GM23338 (cell line): Measurements from ENCODE around the gene AADACL3. TPM values are rescaled to one million over a fixed set of nuclear protein-coding genes. Genes with fewer than 3 reads are reported as not detected.
A peak's percentile ranks its signal among the peaks of the same experiment; 100 is the strongest.

ENCODE experiments used
- ATAC-seq: fragments of 200-7000 bp; cut with Tn5 transposase; 3 replicates; pipeline ENCODE4 v1.9.1; 2020
- DNase-seq: peaks from one replicate; pipeline ENCODE4 v3.0.0-alpha.2; 2015; ENCODE audit warnings: low spot score
- H2AFZ ChIP-seq: fragments of 200-600 bp; sonication (generic); 2 replicates; pipeline ENCODE4 v1.8.0; 2016; ENCODE audit warnings: antibody characterized with exemption, mild to moderate bottlenecking, moderate library complexity
- H3F3A ChIP-seq: fragments of 200-600 bp; sonication (generic); replicated peaks from 2 replicates; pipeline ENCODE4 v1.8.0; 2017; ENCODE audit warnings: antibody characterized with exemption, mixed run types, low read depth
- H3K27ac ChIP-seq: fragments of 200-600 bp; sonication (generic); 2 replicates; pipeline ENCODE4 v1.6.1; 2016; ENCODE audit warnings: low read depth
- H3K27me3 ChIP-seq: fragments of 200-600 bp; sonication (generic); 2 replicates; pipeline ENCODE4 v1.8.0; 2016; ENCODE audit warnings: mild to moderate bottlenecking, mixed run types, moderate library complexity; ENCODE audit not compliant: insufficient read depth
- H3K36me3 ChIP-seq: fragments of 200-600 bp; sonication (generic); 2 replicates; pipeline ENCODE4 v1.8.0; 2016; ENCODE audit warnings: mild to moderate bottlenecking; ENCODE audit not compliant: insufficient read depth
- H3K4me1 ChIP-seq: fragments of 200-600 bp; sonication (generic); 2 replicates; pipeline ENCODE4 v1.8.0; 2016; ENCODE audit warnings: mild to moderate bottlenecking, moderate library complexity; ENCODE audit not compliant: insufficient read depth
- H3K4me2 ChIP-seq: fragments of 200-600 bp; sonication (generic); 2 replicates; pipeline ENCODE4 v1.7.1; 2017; ENCODE audit warnings: mixed run types
- H3K4me3 ChIP-seq: fragments of 200-600 bp; sonication (generic); 2 replicates; pipeline ENCODE4 v1.6.1; 2016; ENCODE audit warnings: mixed run types
- H3K79me2 ChIP-seq: fragments of 200-600 bp; sonication (generic); replicated peaks from 2 replicates; pipeline ENCODE4 v1.8.0; 2017; ENCODE audit warnings: mild to moderate bottlenecking; ENCODE audit not compliant: insufficient read depth
- H3K9me2 ChIP-seq: fragments of 200-600 bp; sonication (generic); 2 replicates; pipeline ENCODE4 v1.8.0; 2017; ENCODE audit not compliant: insufficient read depth
- H4K20me1 ChIP-seq: fragments of 200-600 bp; sonication (generic); replicated peaks from 2 replicates; pipeline ENCODE4 v1.8.0; 2017; ENCODE audit warnings: mild to moderate bottlenecking; ENCODE audit not compliant: insufficient read depth
- H3K27ac Mint-ChIP-seq: 2 replicates; pipeline ENCODE4 v1.8.0; 2020; ENCODE audit warnings: inconsistent platforms, mild to moderate bottlenecking, moderate library complexity, mixed read lengths
- H3K27me3 Mint-ChIP-seq: 3 replicates; pipeline ENCODE4 v1.8.0; 2022; ENCODE audit warnings: low read depth, mild to moderate bottlenecking, moderate library complexity, mixed read lengths, inconsistent platforms; ENCODE audit not compliant: insufficient read depth, poor library complexity
- H3K36me3 Mint-ChIP-seq: 3 replicates; pipeline ENCODE4 v1.8.0; 2021; ENCODE audit warnings: low read depth, mild to moderate bottlenecking, inconsistent platforms, moderate library complexity, mixed read lengths
- H3K4me1 Mint-ChIP-seq: 3 replicates; pipeline ENCODE4 v1.8.0; 2020; ENCODE audit warnings: mild to moderate bottlenecking, inconsistent platforms, mixed read lengths
- H3K4me3 Mint-ChIP-seq: 3 replicates; pipeline ENCODE4 v1.8.0; 2021; ENCODE audit warnings: moderate library complexity, mild to moderate bottlenecking, inconsistent platforms, mixed read lengths
- H3K9me3 Mint-ChIP-seq: 3 replicates; pipeline ENCODE4 v1.8.0; 2020; ENCODE audit warnings: moderate library complexity, mild to moderate bottlenecking, inconsistent platforms, mixed read lengths
- CREB1 ChIP-seq: fragments of 250-450 bp; sonication (Bioruptor Pico); IDR thresholded peaks from 2 replicates; pipeline ENCODE4 v1.5.0; 2020; ENCODE audit warnings: low read depth, mild to moderate bottlenecking, moderate library complexity
- EZH2phosphoT487 ChIP-seq: fragments of 200-600 bp; sonication (generic); IDR thresholded peaks from one replicate; pipeline ENCODE4 v1.8.1; 2018; ENCODE audit warnings: antibody characterized with exemption; ENCODE audit not compliant: unreplicated experiment
- JUNB ChIP-seq: IDR thresholded peaks from one replicate; pipeline ENCODE4 v1.6.1; 2016; ENCODE audit warnings: antibody characterized with exemption; ENCODE audit not compliant: unreplicated experiment
- NANOG ChIP-seq: IDR thresholded peaks from 2 replicates; pipeline ENCODE4 v1.6.1; 2016; ENCODE audit warnings: antibody characterized with exemption, borderline replicate concordance
- POLR2AphosphoS5 ChIP-seq: IDR thresholded peaks from 2 replicates; pipeline ENCODE4 v1.6.1; 2016; ENCODE audit warnings: antibody characterized with exemption, low read depth
- ZNF114 ChIP-seq: fragments of 250-450 bp; sonication (Bioruptor Pico); IDR thresholded peaks from 2 replicates; pipeline ENCODE4 v1.5.0; 2020; ENCODE audit warnings: mild to moderate bottlenecking, moderate library complexity
- ZNF331 ChIP-seq: fragments of 250-450 bp; sonication (Bioruptor Pico); IDR thresholded peaks from 2 replicates; pipeline ENCODE4 v1.5.0; 2020; ENCODE audit warnings: low read depth, mild to moderate bottlenecking, moderate library complexity
- ZNF462 ChIP-seq: fragments of 250-450 bp; sonication (Bioruptor Pico); IDR thresholded peaks from 2 replicates; pipeline ENCODE4 v1.5.0; 2020; ENCODE audit warnings: mild to moderate bottlenecking, moderate library complexity
- polyA plus RNA-seq: library from polyadenylated mRNA; unstranded; fragments of >200 nt; fragmentation: Nextera tagmentation; extraction: Ambion mirVana; gene quantifications from 2 replicates; pipeline ENCODE4 v1.2.1, GENCODE V29; 2016
- total RNA-seq: library from RNA; depleted of rRNA; stranded (reverse); fragments of >200 nt; shearing (Covaris generic); gene quantifications from 2 replicates; pipeline ENCODE4 v1.2.3, GENCODE V29; 2014
- TF ChIP-seq, protein P1 (sequence below), 2 experiments: fragments of 200-600 bp in 1 of 2; sonication (generic) in 1 of 2; conservative IDR thresholded peaks; 2 replicates each; pipeline versions ENCODE4 v1.5.1 to v1.6.1; 2016 to 2017; ENCODE audit warnings: antibody characterized with exemption in 2 of 2, low read depth in 2 of 2, mild to moderate bottlenecking in 2 of 2, moderate library complexity in 1 of 2
- TF ChIP-seq, protein P2 (sequence below): IDR thresholded peaks from one replicate; pipeline ENCODE4 v1.6.1; 2018; ENCODE audit warnings: antibody characterized with exemption; ENCODE audit not compliant: unreplicated experiment

AADACL3 gene
- total and polyA plus RNA-seq, 2 experiments from 2014 or later: 0.47 to 1.5 TPM

GRCh38 chr1:12734651-12735050, 18.7 kb downstream of the AADACL3 start:
- Histone ChIP-seq H3K27me3 (no peaks in the 10 kb centered on the region), H2AFZ (peak overlapping the region; percentile 2; the same call in 1 of the 2 replicates), H3K27ac (no peak overlapping the region), H3K79me2 (no peaks in the 10 kb centered on the region), H3K4me2 (no peak overlapping the region), H4K20me1 (no peaks in the 10 kb centered on the region), H3K4me1 (no peaks in the 10 kb centered on the region), H3K9me2 (peaks cover 7% of the 10 kb centered on the region; the same call in 1 of the 2 replicates), H3K36me3 (no peaks in the 10 kb centered on the region), H3F3A (no peaks in the 10 kb centered on the region), H3K4me3 (no peak overlapping the region)
- peaks cover 6% of the 10 kb centered on the region; the same call in 2 of the 3 replicates for H3K36me3 Mint-ChIP-seq
- H3K4me1 Mint-ChIP-seq: peaks cover 2% of the 10 kb centered on the region; the same call in 1 of the 3 replicates
- H3K9me3 Mint-ChIP-seq: peaks cover 16% of the 10 kb centered on the region; the same call in 2 of the 3 replicates
- TF ChIP-seq JUNB (no peak), POLR2AphosphoS5 (no peak), ZNF114 (CRISPR knock-in tag) (no peak), ZNF462 (CRISPR knock-in tag) (no peak), ZNF331 (CRISPR knock-in tag) (no peak), CREB1 (CRISPR knock-in tag) (no peak), NANOG (no peak), EZH2phosphoT487 (no peak)
- TF ChIP-seq, protein P1, sequence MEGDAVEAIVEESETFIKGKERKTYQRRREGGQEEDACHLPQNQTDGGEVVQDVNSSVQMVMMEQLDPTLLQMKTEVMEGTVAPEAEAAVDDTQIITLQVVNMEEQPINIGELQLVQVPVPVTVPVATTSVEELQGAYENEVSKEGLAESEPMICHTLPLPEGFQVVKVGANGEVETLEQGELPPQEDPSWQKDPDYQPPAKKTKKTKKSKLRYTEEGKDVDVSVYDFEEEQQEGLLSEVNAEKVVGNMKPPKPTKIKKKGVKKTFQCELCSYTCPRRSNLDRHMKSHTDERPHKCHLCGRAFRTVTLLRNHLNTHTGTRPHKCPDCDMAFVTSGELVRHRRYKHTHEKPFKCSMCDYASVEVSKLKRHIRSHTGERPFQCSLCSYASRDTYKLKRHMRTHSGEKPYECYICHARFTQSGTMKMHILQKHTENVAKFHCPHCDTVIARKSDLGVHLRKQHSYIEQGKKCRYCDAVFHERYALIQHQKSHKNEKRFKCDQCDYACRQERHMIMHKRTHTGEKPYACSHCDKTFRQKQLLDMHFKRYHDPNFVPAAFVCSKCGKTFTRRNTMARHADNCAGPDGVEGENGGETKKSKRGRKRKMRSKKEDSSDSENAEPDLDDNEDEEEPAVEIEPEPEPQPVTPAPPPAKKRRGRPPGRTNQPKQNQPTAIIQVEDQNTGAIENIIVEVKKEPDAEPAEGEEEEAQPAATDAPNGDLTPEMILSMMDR (conservative IDR thresholded peaks at IDR 0.05; ENCODE audit: low read depth in 2 of 2): no peak
- TF ChIP-seq, protein P2, sequence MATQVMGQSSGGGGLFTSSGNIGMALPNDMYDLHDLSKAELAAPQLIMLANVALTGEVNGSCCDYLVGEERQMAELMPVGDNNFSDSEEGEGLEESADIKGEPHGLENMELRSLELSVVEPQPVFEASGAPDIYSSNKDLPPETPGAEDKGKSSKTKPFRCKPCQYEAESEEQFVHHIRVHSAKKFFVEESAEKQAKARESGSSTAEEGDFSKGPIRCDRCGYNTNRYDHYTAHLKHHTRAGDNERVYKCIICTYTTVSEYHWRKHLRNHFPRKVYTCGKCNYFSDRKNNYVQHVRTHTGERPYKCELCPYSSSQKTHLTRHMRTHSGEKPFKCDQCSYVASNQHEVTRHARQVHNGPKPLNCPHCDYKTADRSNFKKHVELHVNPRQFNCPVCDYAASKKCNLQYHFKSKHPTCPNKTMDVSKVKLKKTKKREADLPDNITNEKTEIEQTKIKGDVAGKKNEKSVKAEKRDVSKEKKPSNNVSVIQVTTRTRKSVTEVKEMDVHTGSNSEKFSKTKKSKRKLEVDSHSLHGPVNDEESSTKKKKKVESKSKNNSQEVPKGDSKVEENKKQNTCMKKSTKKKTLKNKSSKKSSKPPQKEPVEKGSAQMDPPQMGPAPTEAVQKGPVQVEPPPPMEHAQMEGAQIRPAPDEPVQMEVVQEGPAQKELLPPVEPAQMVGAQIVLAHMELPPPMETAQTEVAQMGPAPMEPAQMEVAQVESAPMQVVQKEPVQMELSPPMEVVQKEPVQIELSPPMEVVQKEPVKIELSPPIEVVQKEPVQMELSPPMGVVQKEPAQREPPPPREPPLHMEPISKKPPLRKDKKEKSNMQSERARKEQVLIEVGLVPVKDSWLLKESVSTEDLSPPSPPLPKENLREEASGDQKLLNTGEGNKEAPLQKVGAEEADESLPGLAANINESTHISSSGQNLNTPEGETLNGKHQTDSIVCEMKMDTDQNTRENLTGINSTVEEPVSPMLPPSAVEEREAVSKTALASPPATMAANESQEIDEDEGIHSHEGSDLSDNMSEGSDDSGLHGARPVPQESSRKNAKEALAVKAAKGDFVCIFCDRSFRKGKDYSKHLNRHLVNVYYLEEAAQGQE: no peak
- no peak overlapping the region for H3K27ac Mint-ChIP-seq
- no peak overlapping the region for H3K4me3 Mint-ChIP-seq
- ATAC-seq: no peak
- DNase-seq: no peak
- H3K27me3 Mint-ChIP-seq: no peaks in the 10 kb centered on the region
